K562 (cell line): ENCODE measurements around the gene RNF4. TPM values are rescaled to one million over a fixed set of nuclear protein-coding genes. Genes with fewer than 3 reads are reported as not detected.
A peak's percentile ranks its signal among the peaks of the same experiment; 100 is the strongest.

Source experiments
- ATAC-seq: fragments of 200-7000 bp; cut with Tn5 transposase; 3 replicates; pipeline ENCODE4 v1.9.1; 2020; ENCODE audit warnings: moderate library complexity
- BruUV-seq: library from RNA; stranded (reverse); fragments of 400-500 nt; replicated peaks from 2 replicates; lab custom pipeline; 2021; lab: Mats Ljungman, UMichigan
- CTCF ChIA-PET: fragments of 300-600 bp; formaldehyde crosslinking; extraction: SDS; loops from one replicate; lab custom pipeline; 2021; ENCODE audit warnings: low intra/inter-chr PET ratio; lab: Yijun Ruan, JAX
- POLR2A ChIA-PET: fragments of 300-600, 350-650 bp; sonication (Branson Sonifier 250); formaldehyde crosslinking; extraction: SDS; loops from one replicate; lab custom pipeline; 2021; ENCODE audit warnings: antibody characterized with exemption, inconsistent platforms; lab: Yijun Ruan, JAX
- DNase-seq, 4 experiments: peaks; one replicate each; pipeline versions ENCODE4 v3.0.0 to v3.0.0-alpha.2; 2011 to 2018; ENCODE audit warnings: low spot score in 3 of 4, mixed read lengths in 3 of 4; ENCODE audit errors: extremely low read depth in 1 of 4
- FAIRE-seq: peaks from 2 replicates; lab custom pipeline; 2011; peaks lifted over from hg19 to GRCh38; lab: Jason Lieb, UNC
- H2AFZ ChIP-seq: 2 replicates; pipeline ENCODE4 v1.6.0; 2011; ENCODE audit warnings: low read depth, low read length, control low read depth, inconsistent platforms
- H3K27ac ChIP-seq: fragments of 200-600 bp; 3 replicates; pipeline ENCODE4 v1.8.0; 2011; ENCODE audit warnings: low read depth, mild to moderate bottlenecking, control low read depth, inconsistent platforms, low read length, moderate library complexity, mixed read lengths; ENCODE audit errors: extremely low read depth
- H3K27me3 ChIP-seq, 2 experiments: fragments of 300-600 bp in 1 of 2; 2 replicates in 1 of 2; 3 replicates in 1 of 2; pipeline versions ENCODE4 v1.6.0 to v1.8.0; 2011; ENCODE audit warnings: inconsistent platforms in 2 of 2, low read length in 2 of 2, mild to moderate bottlenecking in 1 of 2, mixed read lengths in 1 of 2, moderate library complexity in 1 of 2; ENCODE audit not compliant: control insufficient read depth in 2 of 2, insufficient read depth in 2 of 2
- H3K36me3 ChIP-seq: fragments of 300-600 bp; 3 replicates; pipeline ENCODE4 v1.8.0; 2011; ENCODE audit warnings: mild to moderate bottlenecking, low read length, inconsistent platforms; ENCODE audit not compliant: control insufficient read depth, insufficient read depth
- H3K4me1 ChIP-seq, 2 experiments: fragments of 200-600 bp in 1 of 2; replicated peaks in 1 of 2; 2 replicates in 1 of 2; 3 replicates in 1 of 2; pipeline versions ENCODE4 v1.5.1 to v1.8.0; 2011; ENCODE audit warnings: inconsistent platforms in 2 of 2, low read length in 2 of 2, mild to moderate bottlenecking in 1 of 2, mixed read lengths in 1 of 2, moderate library complexity in 1 of 2; ENCODE audit not compliant: control insufficient read depth in 2 of 2, insufficient read depth in 2 of 2
- H3K4me2 ChIP-seq: 2 replicates; pipeline ENCODE4 v1.6.1; 2011; ENCODE audit warnings: low read length, control low read depth, inconsistent platforms, mixed read lengths; ENCODE audit not compliant: insufficient read depth
- H3K4me3 ChIP-seq: fragments of 200-600 bp; sonication (generic), shearing (Covaris generic); 2 replicates; pipeline ENCODE4 v1.5.1; 2016; ENCODE audit warnings: control low read depth, inconsistent platforms
- H3K79me2 ChIP-seq: fragments of 200-600 bp; 3 replicates; pipeline ENCODE4 v1.8.0; 2011; ENCODE audit warnings: low read length, inconsistent platforms; ENCODE audit not compliant: control insufficient read depth, insufficient read depth
- H3K9ac ChIP-seq, 2 experiments: 2 replicates each; pipeline versions ENCODE4 v1.6.0 to v1.6.1; 2011; ENCODE audit warnings: low read depth in 2 of 2, low read length in 2 of 2, control low read depth in 1 of 2, inconsistent platforms in 1 of 2, mild to moderate bottlenecking in 1 of 2, mixed read lengths in 1 of 2; ENCODE audit not compliant: insufficient read depth in 1 of 2
- H3K9me1 ChIP-seq: one replicate; pipeline ENCODE4 v1.6.0; 2011; ENCODE audit warnings: inconsistent platforms, mild to moderate bottlenecking, low read length, moderate library complexity; ENCODE audit not compliant: control insufficient read depth, insufficient read depth
- H3K9me3 ChIP-seq: replicated peaks from 2 replicates; pipeline ENCODE4 v1.5.1; 2011; ENCODE audit warnings: low read depth, low read length, inconsistent platforms; ENCODE audit not compliant: control insufficient read depth, insufficient read depth
- H4K20me1 ChIP-seq: replicated peaks from 2 replicates; pipeline ENCODE4 v1.6.1; 2011; ENCODE audit warnings: low read length, inconsistent platforms, mixed read lengths; ENCODE audit not compliant: control insufficient read depth, insufficient read depth
- ARID2 ChIP-seq: fragments of 450-650 bp; IDR thresholded peaks from 2 replicates; pipeline ENCODE4 v1.6.1; 2017; ENCODE audit warnings: antibody characterized with exemption, mild to moderate bottlenecking
- NCOA4 ChIP-seq: fragments of 450-650 bp; IDR thresholded peaks from 2 replicates; pipeline ENCODE4 v1.6.1; 2018; ENCODE audit warnings: mild to moderate bottlenecking; ENCODE audit not compliant: partially characterized antibody
- SMARCA5 ChIP-seq: fragments of 450-650 bp; IDR thresholded peaks from 2 replicates; pipeline ENCODE4 v1.6.1; 2016
- ZBTB33 ChIP-seq: sonication (generic); formaldehyde crosslinking; IDR thresholded peaks from 2 replicates; pipeline ENCODE4 v1.8.1; 2023; ENCODE audit warnings: mild to moderate bottlenecking, missing genetic modification reagents
- WGBS: fragments of 100-300 bp; shearing (Covaris generic); methylation state at CpG from one replicate; pipeline ENCODE4 v1.1.6; 2016; ENCODE audit warnings: low coverage, mixed read lengths; ENCODE audit not compliant: insufficient coverage; ENCODE audit errors: missing lambda C conversion rate; 5-methylcytosine and 5-hydroxymethylcytosine counted together
- in situ Hi-C: fragments of 300-500 bp; cut with MboI; formaldehyde crosslinking; loops from 4 replicates; pipeline ENCODE4 v1.15.0; 2018; ENCODE audit warnings: inconsistent platforms, mixed read lengths
- intact Hi-C: fragments of 100-400 bp; cut with micrococcal nuclease; formaldehyde crosslinking; loops from 2 replicates; pipeline ENCODE4 v1.14.2; 2022
- polyA plus RNA-seq, 8 experiments: library from polyadenylated mRNA; depleted of rRNA in 4 of 8; stranded (reverse) in 5 of 8; unstranded in 3 of 8; fragments of >200 nt; fragmentation: Nextera tagmentation in 2 of 8; fragmentation: Illumina TruSeq in 1 of 8; extraction: Ambion mirVana in 2 of 8; extraction: Trizol in 1 of 8; gene quantifications; 2 replicates each; pipeline versions ENCODE4 v1.2.1 to v1.2.3, GENCODE V29; 2011 to 2014; ENCODE audit warnings: inconsistent platforms in 1 of 8, missing spikeins in 1 of 8
- total RNA-seq, 7 experiments: library from RNA; depleted of rRNA in 6 of 7; stranded (reverse); fragments of >200 nt in 6 of 7; fragmentation: Illumina TruSeq in 2 of 7; extraction: Trizol in 2 of 7; gene quantifications; 2 replicates each; pipeline versions ENCODE4 v1.2.1 to v1.2.3, GENCODE V29; 2011 to 2021; ENCODE audit warnings: low replicate concordance in 1 of 7
- TF ChIP-seq, protein P1 (sequence below): sonication (generic); formaldehyde crosslinking; IDR thresholded peaks from 2 replicates; pipeline ENCODE4 v1.9.0; 2022; ENCODE audit warnings: mild to moderate bottlenecking, missing genetic modification reagents
- TF ChIP-seq, protein P2 (sequence below): sonication (generic); formaldehyde crosslinking; IDR thresholded peaks from 2 replicates; pipeline ENCODE4 v1.8.0; 2022; ENCODE audit warnings: missing genetic modification reagents, mild to moderate bottlenecking, moderate library complexity, borderline replicate concordance
- TF ChIP-seq, protein P3 (sequence below): fragments of 200-800 bp; sonication (Bioruptor generic); IDR thresholded peaks from 2 replicates; pipeline ENCODE4 v1.6.1; 2017; ENCODE audit warnings: missing genetic modification characterization, missing compliant biosample characterization

Gene RNF4
- total and polyA plus RNA-seq, 9 of the 15 experiments (the other 6 are each of a cell fraction or from before 2014, with no cell fraction given), result 19.2 to 59.3 (median 44.8) TPM

DNA sequence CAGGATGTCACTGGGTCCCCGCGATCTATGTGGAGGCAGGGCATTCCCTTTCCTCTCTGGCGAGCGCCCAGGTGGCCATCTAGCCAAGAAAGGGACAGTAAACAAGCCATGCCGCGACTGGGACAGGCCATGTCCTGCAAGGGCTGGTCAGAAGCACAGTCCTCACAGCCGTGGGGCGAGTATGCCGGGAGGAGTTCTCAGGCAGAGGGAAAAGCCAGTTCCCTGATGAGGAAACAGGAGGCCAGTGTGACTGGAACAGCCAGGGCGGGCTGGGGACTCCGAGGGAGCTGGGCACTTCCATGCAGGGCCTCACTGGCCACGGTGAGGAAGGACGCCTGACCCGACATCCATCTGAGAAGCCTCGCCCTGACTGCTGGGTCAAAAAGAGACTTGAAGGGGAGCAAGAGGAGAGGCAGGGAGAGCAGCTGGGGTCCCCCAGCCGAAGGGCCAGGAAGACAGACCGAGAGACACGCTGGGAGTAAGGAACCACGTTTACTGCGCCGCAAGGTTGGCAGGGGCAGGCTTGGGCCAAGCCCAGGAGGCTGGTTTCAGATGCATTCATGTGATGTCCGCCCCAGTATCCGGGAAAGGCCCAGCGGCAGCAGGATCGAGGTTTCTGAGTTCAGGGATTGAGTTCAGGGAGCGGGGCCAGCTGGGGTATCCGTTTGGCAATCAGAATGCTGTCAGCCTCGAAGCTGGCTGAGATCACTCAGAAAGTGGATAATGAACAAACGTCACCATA, 35.1 kb upstream of the RNF4 start:
- no peaks in the 10 kb centered on the region for H4K20me1 ChIP-seq
- TF ChIP-seq, protein P1, sequence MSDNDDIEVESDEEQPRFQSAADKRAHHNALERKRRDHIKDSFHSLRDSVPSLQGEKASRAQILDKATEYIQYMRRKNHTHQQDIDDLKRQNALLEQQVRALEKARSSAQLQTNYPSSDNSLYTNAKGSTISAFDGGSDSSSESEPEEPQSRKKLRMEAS (CRISPR knock-in tag), result 0 out of 2 replicates have a peak, but pooled peaks have one; percentile 1
- TF ChIP-seq ARID2 (no peak), NCOA4 (no peak), ZBTB33 (CRISPR knock-in tag) (0 out of 2 replicates have a peak, but pooled peaks have one; percentile 26), SMARCA5 (0 out of 2 replicates have a peak, but pooled peaks have one; percentile 13)
- TF ChIP-seq, protein P2, sequence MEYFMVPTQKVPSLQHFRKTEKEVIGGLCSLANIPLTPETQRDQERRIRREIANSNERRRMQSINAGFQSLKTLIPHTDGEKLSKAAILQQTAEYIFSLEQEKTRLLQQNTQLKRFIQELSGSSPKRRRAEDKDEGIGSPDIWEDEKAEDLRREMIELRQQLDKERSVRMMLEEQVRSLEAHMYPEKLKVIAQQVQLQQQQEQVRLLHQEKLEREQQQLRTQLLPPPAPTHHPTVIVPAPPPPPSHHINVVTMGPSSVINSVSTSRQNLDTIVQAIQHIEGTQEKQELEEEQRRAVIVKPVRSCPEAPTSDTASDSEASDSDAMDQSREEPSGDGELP (CRISPR knock-in tag), result 0 out of 2 replicates have a peak, but pooled peaks have one; percentile 12
- TF ChIP-seq, protein P3, sequence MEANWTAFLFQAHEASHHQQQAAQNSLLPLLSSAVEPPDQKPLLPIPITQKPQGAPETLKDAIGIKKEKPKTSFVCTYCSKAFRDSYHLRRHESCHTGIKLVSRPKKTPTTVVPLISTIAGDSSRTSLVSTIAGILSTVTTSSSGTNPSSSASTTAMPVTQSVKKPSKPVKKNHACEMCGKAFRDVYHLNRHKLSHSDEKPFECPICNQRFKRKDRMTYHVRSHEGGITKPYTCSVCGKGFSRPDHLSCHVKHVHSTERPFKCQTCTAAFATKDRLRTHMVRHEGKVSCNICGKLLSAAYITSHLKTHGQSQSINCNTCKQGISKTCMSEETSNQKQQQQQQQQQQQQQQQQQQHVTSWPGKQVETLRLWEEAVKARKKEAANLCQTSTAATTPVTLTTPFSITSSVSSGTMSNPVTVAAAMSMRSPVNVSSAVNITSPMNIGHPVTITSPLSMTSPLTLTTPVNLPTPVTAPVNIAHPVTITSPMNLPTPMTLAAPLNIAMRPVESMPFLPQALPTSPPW (CRISPR knock-in tag), result peak; percentile 41; the same call in 1 of the 2 replicates
- H3K79me2 ChIP-seq, result no peaks in the 10 kb centered on the region
- WGBS, result 79% methylated on average over 24 of the region's 29 CpGs
- ATAC-seq, result peak; percentile 18
- H3K36me3 ChIP-seq, result no peaks in the 10 kb centered on the region
- in situ Hi-C loops, result no loop called here
- H3K27ac ChIP-seq, result peak overlapping the region; percentile 50; the same call in 1 of the 3 replicates
- peaks cover 14 to 37% of the 10 kb centered on the region in 2 experiments for H3K4me1 ChIP-seq
- FAIRE-seq, result no peak
- 0 out of 2 replicates have a peak overlapping the region, but pooled peaks have one; percentile 4 for H3K4me2 ChIP-seq
- BruUV-seq, result no TSS peak
- no peaks in the 10 kb centered on the region for H3K27me3 ChIP-seq
- no peaks in the 10 kb centered on the region for H3K9me1 ChIP-seq
- peak overlapping the region; percentile 66; the same call in 1 of the 2 replicates for H2AFZ ChIP-seq
- intact Hi-C loops, result no loop called here
- no peaks in the 10 kb centered on the region for H3K9me3 ChIP-seq
- no peak overlapping the region for H3K4me3 ChIP-seq
- CTCF ChIA-PET, result no interaction called here
- H3K9ac ChIP-seq, result peak overlapping the region; percentile 3 to 86; a peak in 3 of 4 replicates
- POLR2A ChIA-PET, result interaction anchor here (0.6 to 0.8 kb wide), 5 partner anchors 23 to 248 kb away, joined by 3 read pairs; no protein-coding TSS in a partner anchor
- no peak for DNase-seq
